Measurements from ENCODE around the gene SUPT20HL1. TPM values are rescaled to one million over a fixed set of nuclear protein-coding genes. Genes with fewer than 3 reads are reported as not detected.

Gene SUPT20HL1
- total RNA-seq, 1 donor, result not detected

GRCh38 chrX:24399550-24399949 lies 39.1 kb downstream of the SUPT20HL1 start:
- Histone ChIP-seq H3K79me2 (ENCODE audit: insufficient read depth, low read length) (no peaks in the 10 kb centered on the region), H3K27ac (ENCODE audit: low read depth, low read length) (no peak overlapping the region), H3K9me3 (ENCODE audit: low read depth, low read length) (no peaks in the 10 kb centered on the region), H2AFZ (ENCODE audit: low read length) (no peak overlapping the region), H3K36me3 (ENCODE audit: insufficient read depth, low read length) (no peaks in the 10 kb centered on the region), H4K20me1 (ENCODE audit: insufficient read depth, low read length) (no peaks in the 10 kb centered on the region), H3K4me1 (ENCODE audit: insufficient read depth, low read length) (peaks cover 17% of the 10 kb centered on the region), H3K4me2 (ENCODE audit: insufficient read depth, low read length) (no peak overlapping the region), H3K4me3 (ENCODE audit: insufficient read depth, low read length) (no peak overlapping the region), H3K27me3 (ENCODE audit: insufficient read depth, low read length) (peaks cover 29% of the 10 kb centered on the region)
- TF ChIP-seq CTCF (IDR thresholded peaks at IDR 0.05; ENCODE audit: extremely low read depth, low read depth, low read length), result no peak
- DNase-seq (ENCODE audit: insufficient read length, low spot score, missing footprints), result no peak

- Histone ChIP-seq H2AFZ (ENCODE audit: low read length) (no peak overlapping the region), H3K9me3 (ENCODE audit: low read depth, low read length) (no peaks in the 10 kb centered on the region), H4K20me1 (ENCODE audit: insufficient read depth, low read length) (no peaks in the 10 kb centered on the region), H3K79me2 (ENCODE audit: insufficient read depth, low read length) (no peaks in the 10 kb centered on the region), H3K36me3 (ENCODE audit: insufficient read depth, low read length) (no peaks in the 10 kb centered on the region), H3K4me2 (ENCODE audit: insufficient read depth, low read length) (no peak overlapping the region), H3K27me3 (ENCODE audit: insufficient read depth, low read length) (peaks cover 11% of the 10 kb centered on the region), H3K4me1 (ENCODE audit: insufficient read depth, low read length) (no peaks in the 10 kb centered on the region), H3K27ac (ENCODE audit: low read depth, low read length) (no peak overlapping the region), H3K4me3 (ENCODE audit: insufficient read depth, low read length) (no peak overlapping the region)
- no peak for DNase-seq (ENCODE audit: insufficient read length, low spot score, missing footprints)
- TF ChIP-seq CTCF (IDR thresholded peaks at IDR 0.05; ENCODE audit: extremely low read depth, low read depth, low read length), result no peak
Observed at GRCh38 chrX:24405959-24406358, 45.5 kb downstream of the SUPT20HL1 start.

Other genes starting within 250 kb of the SUPT20HL1 start
- gene ZFX, start 210.9 kb upstream of the SUPT20HL1 start, total RNA-seq, result 50.7 and 74.6 TPM in 2 replicates
- not detected in 2 replicates for gene SUPT20HL2, start 46.6 kb upstream of the SUPT20HL1 start, total RNA-seq
- gene PDK3, start 104.6 kb downstream of the SUPT20HL1 start, total RNA-seq, result 8.5 and 9.0 TPM in 2 replicates